GOT3 (cell line): ENCODE results near the gene PER1.

ENCODE experiments used
- DNase-seq: peaks from one replicate; lab custom pipeline; 2025; ENCODE audit warnings: mixed read lengths; lab: John Stamatoyannopoulos, UW

The PER1 gene

GRCh38 chr17:8141741-8142140 lies 10.5 kb downstream of the PER1 start:
- no peak for DNase-seq

DNA sequence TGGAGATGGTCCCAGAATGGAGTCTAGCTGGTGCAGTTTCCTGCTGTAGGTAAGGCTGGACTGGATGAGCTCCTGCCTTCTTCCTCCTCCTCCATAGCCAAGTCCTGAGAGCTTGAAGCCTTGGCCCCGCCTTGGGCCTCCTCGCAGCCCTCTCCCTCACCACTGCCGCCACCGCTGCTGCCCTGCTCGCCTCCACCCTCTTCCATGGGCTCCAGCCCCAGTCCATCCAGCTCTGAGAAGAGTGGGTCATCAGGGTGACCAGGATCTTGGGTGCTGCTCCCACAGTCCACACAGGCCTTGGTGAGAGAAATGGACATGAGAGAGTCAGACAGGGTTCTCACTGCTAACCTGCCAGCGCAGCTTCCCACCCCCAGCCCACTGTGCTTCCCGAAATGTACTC lies 11.2 kb downstream of the PER1 start:
- no peak for DNase-seq

GRCh38 chr17:8140065-8141029 lies 11.9 kb downstream of the PER1 start:
- DNase-seq = no peak

GRCh38 chr17:8138672-8139371 lies 13.4 kb downstream of the PER1 start:
- peak; percentile 93 for DNase-seq

GRCh38 chr17:8138374-8138671 lies 13.9 kb downstream of the PER1 start:
- no peak for DNase-seq

DNA sequence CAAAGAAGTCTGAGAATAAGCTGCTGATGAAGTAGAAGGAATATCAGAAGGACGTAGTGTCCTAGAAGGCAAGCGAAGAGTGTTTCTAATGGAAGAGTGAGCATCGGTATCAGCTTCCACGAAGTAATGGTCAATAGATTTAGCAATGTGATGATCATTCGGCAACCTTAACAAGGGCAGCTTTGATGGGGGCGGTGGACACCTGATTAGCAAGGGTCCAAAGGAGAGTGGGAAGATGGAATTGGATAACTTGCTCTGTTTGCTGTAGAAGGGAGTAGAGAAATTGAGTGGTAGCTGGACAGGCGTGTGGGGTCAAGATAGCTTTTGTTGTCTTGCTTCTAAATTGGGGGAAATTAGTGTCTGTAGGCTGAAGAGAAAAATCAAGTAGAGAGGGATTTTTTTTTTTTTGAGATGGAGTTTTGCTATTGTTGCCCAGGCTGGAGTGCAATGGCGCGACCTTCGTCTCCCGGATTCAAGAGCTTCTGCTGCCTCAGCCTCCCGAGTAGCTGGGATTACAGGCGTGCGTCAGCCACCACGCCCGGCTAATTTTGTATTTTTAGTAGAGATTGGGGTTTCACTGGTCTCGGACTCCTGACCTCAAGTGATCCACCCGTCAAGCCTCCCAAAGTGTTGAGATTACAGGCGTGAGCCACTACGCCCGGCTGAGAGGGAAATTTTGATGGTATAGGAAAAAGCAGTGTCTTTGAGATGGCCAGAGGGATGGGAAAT lies 14.4 kb downstream of the PER1 start:
- no peak for DNase-seq

DNA sequence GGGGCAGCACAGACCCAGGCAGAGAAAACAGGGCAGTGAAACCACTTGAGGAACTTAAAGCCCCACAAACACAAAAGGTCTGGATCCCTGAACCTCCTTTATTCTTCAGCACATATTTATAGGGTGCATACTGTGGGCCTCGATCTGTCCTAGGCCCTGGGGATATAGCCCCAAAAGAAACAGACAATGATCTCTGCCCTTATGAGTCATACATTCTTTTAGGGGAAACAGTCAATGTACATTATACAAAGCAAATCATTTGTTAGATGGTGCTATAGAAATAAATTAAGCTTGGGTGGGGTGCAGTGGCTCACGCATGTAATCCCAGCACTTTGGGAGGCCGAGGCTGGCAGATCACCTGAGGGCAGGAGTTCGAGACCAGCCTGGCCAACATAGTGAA lies 18.3 kb downstream of the PER1 start:
- DNase-seq = no peak

DNA sequence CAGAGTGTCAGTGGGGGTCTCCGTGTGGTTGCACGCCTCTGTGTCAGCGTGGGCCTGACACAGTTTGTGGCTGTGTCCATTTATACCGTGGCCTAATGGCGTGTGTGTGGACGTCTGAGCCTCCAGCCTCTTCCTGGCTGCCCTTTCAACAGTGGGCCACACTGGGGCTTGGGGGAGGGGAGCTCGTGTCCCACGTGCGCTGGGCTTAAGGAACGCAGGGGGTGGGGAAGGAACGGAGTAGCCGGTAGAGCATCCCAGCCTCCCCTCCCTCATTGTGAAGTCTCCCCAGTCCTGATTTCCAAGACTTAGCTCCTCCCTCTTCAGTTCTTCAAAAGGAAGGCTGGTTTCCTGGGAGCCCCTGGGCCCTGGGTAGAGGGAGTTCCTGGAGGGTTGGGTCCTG lies 18.8 kb downstream of the PER1 start:
- DNase-seq = no peak

DNA sequence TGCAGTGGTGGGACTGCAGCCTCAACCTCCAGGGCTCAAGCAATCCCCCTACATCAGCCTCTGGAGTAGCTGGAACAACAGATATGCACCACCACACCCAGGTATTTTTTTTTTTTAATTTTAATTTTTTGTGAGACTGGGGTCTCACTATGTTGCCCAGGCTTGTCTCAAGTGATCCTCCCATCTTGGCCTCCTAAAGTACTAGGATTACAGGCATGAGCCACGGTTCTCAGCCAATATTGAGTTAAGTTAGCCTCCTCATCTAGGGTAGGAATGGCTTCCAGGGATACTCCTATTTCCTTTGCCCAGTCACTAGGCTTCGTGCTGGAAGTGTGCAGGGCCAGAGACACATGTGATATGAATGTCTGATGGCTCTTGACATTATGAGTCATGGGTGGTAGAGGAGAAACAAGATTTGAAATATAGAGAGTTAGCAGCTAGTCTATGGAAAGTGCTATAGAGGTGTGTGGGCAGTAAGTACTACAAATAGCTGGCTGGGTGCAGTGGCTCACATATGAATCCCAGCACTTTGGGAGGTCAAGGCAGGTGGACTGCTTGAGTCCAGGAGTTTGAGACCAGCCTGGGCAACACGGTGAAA lies 20.3 kb downstream of the PER1 start:
- DNase-seq = no peak

DNA sequence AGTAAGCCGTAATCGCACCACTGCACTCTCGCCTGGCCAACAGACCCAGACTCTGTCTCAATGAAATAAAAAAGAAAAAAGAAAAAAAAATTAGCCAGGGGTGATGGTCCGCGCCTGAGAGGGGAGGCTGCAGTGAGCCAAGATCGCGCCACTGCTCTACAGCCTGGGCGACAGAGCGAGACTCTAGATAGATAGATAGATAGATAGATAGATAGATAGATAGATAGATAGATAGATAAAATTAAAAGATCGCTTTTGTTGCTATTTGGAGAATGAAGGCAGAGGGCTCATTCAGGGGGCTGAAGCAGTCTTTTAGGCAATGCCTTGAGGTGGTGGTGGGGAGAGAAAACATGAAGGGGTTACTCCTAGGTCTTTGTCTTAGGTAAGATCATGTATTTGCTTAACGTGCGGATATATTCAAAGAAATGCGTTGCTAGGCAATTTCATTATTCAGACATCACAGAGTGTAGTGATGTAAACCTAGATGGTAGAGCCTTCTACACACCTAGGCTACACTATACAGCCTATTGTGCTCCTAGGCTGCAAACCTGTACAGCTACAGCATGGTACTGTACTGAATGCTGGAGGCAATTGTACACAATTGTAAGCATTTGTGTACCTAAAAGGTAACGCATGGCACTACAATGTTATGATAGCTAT lies 23.9 kb downstream of the PER1 start:
- DNase-seq = no peak

DNA sequence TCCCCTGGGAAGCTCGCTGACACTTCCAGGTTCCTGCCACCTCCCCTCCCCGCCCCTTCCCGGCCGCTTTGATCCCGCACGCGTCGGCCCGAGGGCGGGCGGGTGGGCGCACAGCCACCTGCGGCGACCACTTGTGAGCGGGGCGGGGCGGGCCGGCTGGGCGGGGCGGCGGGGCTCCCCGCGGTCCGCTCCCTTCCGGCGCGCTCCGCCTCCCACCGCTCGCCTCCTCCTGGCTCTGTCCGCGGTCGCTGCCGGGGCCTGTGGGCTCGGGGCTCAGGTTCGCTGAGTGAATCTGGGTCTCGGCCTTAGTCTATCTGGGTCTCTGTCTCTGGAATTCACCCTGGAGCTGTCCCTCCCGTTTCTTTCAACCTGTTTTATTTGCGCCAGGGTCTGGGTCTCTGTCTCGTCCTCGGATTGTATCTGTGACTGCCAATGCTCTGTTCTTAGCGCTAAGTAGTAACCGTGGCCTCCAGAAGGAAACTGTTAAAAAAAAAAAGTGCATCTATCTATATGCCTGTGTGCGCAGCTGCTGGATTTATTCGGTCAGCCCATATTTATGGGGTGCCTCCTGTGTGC lies 25.6 kb downstream of the PER1 start:
- no peak for DNase-seq

- no peak for DNase-seq
These were observed 26.2 kb downstream of the PER1 start for GRCh38 chr17:8125947-8126490.

GRCh38 chr17:8125154-8125946 lies 26.9 kb downstream of the PER1 start:
- DNase-seq = peak; percentile 61

DNA sequence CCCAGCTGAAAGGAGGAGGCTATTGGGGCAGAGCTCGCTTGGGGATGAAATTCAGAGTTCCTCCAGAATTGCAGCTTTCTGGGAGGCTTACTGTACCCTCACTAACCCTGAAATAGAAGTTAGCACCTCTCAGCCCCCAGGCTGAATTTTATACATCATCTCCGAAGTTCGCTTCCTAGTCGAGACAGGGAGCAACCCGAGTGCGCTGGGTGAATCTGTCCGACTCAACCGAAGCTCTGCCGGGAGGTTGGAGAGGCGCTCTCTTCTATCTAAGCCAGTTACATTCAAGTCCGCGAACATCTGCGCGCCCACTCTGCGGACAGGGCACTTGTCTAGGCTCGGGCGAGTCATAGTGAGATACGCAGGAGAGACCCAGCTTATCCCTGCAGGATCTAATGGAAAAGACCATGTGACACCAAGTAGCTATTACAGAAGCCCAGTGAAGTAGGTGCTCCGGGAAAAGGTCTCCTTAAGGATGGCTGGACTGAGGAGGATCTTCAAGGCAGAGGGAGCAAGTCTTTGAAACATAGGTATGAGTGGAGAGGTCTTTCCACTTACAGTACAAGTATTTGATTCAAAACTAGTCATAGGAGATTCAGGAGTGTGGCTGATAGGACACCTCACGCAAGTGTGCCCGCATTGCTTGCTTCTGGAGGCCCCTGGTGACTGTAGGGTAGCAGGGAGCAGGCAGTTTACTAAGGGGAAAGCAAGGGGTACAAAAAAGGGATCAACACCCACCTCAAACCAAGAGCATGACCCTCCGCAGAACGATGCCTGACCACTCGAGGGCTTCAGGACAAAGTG lies 27.7 kb downstream of the PER1 start:
- DNase-seq = no peak

GRCh38 chr17:8123695-8124349 lies 28.4 kb downstream of the PER1 start, which contains the start of gene HES7:
Gene HES7, minus strand, starts transcription at chr17:8124106. Its CDS starts 22 bp downstream, at chr17:8124084.
- DNase-seq = no peak

DNA sequence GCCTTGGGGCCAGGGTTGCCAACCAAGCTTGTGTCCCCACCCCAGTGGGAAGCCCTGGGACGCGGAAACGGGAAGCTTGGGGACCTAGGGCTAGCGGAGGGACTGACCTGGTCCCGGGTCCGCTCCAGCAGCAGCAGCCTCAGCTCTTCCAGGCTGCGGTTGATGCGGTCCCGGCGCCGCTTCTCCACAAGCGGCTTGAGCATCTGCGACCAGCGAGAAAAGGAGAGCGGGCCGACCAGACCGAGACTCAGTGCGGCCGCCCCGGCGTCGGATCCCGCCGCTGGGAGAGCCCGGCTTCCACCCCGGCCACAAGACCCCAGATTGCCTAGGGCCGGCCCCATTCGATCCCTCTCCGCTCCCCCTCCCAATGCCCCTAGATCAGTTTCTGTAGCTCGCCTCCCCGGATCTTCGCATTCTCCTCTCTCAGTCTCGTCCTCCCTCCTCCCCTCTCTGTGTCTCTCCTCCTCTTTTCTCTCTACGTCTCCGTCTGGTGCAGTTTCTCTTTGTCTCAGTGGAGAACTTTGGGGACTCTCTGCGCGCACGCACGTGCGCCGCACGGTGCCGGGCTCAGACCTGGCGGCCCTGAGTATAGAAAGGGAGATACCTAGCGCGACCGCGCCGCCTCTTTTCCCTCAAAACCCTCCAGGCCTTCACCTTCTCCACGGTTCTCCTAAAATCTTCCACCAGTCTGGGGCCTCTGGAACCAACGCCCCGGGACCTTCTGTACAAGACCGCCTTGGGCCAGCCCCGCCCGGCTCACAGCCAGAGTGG lies 29.1 kb downstream of the PER1 start:
- no peak for DNase-seq

DNA sequence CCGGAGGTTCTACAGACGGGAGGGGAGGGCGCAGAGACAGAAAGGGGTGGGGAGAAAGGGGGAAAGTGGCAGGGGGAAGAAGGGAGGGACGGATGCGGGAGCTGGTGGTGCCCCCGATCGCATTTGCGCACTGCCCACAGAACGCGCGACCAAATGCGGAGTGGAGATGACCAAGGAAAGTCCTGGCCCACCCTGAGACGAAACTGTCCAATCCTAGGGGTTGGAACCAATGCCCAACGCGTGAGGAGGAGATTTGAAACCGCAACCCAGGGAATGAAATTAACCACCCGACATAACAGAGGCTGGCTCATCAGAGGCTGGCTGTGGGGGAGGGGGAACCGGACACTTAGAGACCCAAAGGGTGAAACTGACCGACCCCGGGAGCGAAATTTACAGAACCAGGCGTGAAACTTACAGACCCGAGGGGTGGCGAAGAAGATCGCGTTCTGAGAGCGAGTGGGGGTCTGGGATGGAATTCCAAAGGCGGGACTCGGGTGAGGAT lies 29.7 kb downstream of the PER1 start:
- no peak for DNase-seq
